ENCODE measurements around the gene CLASRP. TPM values are rescaled to one million over a fixed set of nuclear protein-coding genes. Genes with fewer than 3 reads are reported as not detected.

Gene CLASRP
- total RNA-seq, 4 donors from 2014 or later, result 48.2 to 96.8 (median 95.0) TPM

DNA sequence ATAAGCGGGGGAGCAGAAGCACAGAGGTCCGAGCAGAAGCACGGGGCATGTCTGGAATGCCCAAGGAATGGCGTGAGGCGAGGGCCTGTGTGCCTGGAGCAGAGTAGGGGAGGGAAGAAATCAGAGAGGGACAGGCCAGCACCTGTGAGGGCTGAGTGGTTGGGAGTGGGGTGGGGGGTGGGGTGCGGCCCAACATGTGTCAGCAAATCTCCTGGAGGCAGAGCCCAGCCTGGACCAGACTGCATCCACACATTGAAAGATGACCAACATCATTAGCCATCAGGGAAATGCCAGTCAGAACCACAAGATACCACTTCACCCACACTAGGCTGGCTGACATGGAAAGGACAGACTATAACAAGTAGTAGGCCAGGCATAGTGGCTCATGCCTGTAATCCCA is 11.2 kb downstream of the CLASRP start:
- Histone ChIP-seq H3K4me1 (no peaks in the 10 kb centered on the region), H3K36me3 (peaks cover 33 to 35% of the 10 kb centered on the region in 2 donors), H3K27me3 (no peaks in the 10 kb centered on the region), H3K4me3 (replicated peaks in 1 of 3) (no peak overlapping the region), H3K9me3 (no peaks in the 10 kb centered on the region), H3K27ac (no peak overlapping the region)
- DNase-seq, result no peak
- WGBS, 2 donors, result 89 to 92% methylated on average over 6 of the region's 6 CpGs
- intact Hi-C loops (cut with DNase I), result no loop called here
- TF ChIP-seq, protein P1, sequence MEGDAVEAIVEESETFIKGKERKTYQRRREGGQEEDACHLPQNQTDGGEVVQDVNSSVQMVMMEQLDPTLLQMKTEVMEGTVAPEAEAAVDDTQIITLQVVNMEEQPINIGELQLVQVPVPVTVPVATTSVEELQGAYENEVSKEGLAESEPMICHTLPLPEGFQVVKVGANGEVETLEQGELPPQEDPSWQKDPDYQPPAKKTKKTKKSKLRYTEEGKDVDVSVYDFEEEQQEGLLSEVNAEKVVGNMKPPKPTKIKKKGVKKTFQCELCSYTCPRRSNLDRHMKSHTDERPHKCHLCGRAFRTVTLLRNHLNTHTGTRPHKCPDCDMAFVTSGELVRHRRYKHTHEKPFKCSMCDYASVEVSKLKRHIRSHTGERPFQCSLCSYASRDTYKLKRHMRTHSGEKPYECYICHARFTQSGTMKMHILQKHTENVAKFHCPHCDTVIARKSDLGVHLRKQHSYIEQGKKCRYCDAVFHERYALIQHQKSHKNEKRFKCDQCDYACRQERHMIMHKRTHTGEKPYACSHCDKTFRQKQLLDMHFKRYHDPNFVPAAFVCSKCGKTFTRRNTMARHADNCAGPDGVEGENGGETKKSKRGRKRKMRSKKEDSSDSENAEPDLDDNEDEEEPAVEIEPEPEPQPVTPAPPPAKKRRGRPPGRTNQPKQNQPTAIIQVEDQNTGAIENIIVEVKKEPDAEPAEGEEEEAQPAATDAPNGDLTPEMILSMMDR (IDR thresholded peaks at IDR 0.05), result no peak
- no peak for TF ChIP-seq POLR2A (IDR thresholded peaks at IDR 0.05)

DNA sequence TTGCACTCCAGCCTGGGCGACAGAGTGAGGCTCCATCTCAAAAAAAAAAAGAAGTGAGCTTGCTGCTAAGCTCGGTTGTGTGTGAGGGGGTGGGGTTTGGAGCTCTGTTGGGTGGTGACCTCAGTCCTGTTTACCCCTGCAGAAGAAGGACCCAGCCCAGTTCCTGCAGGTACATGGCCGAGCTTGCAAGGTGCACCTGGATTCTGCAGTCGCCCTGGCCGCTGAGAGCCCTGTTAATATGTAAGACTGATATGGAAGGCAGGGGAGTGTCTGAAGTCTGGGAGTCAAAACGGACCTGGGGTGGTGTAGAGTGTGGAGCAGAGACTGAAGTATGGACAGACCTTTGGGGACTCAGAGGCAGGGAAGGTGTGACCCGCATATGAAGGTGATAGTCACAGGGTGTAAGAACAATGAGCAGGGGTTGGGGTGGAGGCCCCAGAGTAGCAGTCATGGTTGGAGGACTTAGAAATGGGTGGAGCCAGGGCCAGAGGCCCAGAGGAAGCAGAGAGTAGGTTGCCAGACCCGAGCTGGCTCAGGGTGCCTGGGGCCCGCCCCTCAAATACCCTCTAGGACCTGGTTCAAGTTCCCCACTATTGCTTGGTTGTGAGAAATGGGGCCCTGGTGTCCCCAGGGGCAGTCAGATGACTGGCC is 13.2 kb downstream of the CLASRP start:
- Histone ChIP-seq H3K27me3 (no peaks in the 10 kb centered on the region), H3K4me1 (no peaks in the 10 kb centered on the region), H3K36me3 (peaks cover 33 to 39% of the 10 kb centered on the region in 2 donors), H3K9me3 (no peaks in the 10 kb centered on the region), H3K4me3 (replicated peaks in 1 of 3) (no peak overlapping the region), H3K27ac (no peak overlapping the region)
- TF ChIP-seq POLR2A (IDR thresholded peaks at IDR 0.05), result no peak
- TF ChIP-seq, protein P1 (IDR thresholded peaks at IDR 0.05), result no peak
- intact Hi-C loops (cut with DNase I), result no loop called here
- DNase-seq, result no peak
- 69 to 71% methylated on average over 9 of the region's 9 CpGs for WGBS, 2 donors

DNA sequence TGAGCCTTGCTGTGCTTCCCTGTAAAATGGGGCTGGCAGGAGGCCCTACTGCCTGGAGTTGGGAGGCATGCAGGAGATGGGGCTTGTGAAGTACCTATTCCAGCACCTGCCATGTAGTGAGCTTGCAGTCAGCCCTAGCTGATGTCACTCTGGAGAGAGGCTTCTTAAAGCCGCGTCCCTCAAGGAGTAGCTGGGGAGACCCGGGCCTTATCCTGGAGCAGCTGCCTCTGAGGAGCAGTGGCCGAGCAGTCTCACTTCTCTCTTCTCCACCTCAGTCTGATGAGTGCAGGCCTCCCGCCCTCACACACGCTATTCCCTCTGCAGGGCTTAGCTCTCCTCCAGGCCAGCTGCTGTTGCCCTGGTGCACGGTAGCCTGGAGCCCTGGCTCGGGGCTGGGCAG is 18.0 kb downstream of the CLASRP start:
- H3K4me1 ChIP-seq, result peaks cover 0 to 4% of the 10 kb centered on the region in 2 donors
- no peaks in the 10 kb centered on the region for H3K9me3 ChIP-seq
- peaks cover 79 to 85% of the 10 kb centered on the region in 2 donors for H3K36me3 ChIP-seq
- intact Hi-C loops (cut with DNase I), result no loop called here
- no peak overlapping the region for H3K27ac ChIP-seq
- no peak overlapping the region for H3K4me3 ChIP-seq (replicated peaks in 1 of 3)
- H3K27me3 ChIP-seq, result no peaks in the 10 kb centered on the region
- no peak for TF ChIP-seq POLR2A (IDR thresholded peaks at IDR 0.05)
- TF ChIP-seq, protein P1 (IDR thresholded peaks at IDR 0.05), result no peak
- 87 to 90% methylated on average over 8 of the region's 8 CpGs for WGBS, 2 donors
- DNase-seq, result no peak

DNA sequence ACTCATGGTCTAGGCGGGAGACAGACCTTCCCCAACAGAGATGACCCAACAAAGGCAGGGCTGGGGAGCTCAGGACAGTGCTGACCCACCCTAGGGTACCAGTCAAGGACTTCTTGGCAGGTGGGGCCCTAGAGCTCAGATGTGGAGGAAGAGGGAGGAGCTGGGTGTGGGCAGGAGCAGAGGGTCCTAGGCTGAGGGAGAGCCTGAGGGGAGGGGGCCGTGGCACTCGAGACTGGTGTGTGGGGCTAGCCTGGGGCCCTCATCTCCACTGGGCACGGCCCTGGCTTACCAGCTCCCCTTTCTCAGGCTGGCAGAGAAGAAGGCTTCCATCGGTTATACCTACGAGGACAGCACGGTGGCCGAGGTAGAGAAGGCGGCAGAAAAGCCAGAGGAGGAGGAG is 18.6 kb downstream of the CLASRP start:
- intact Hi-C loops (cut with DNase I), result no loop called here
- TF ChIP-seq, protein P1 (IDR thresholded peaks at IDR 0.05), result no peak
- no peak for TF ChIP-seq POLR2A (IDR thresholded peaks at IDR 0.05)
- no peaks in the 10 kb centered on the region for H3K27me3 ChIP-seq
- no peak overlapping the region for H3K27ac ChIP-seq
- peaks cover 0 to 4% of the 10 kb centered on the region in 2 donors for H3K4me1 ChIP-seq
- H3K9me3 ChIP-seq, result no peaks in the 10 kb centered on the region
- no peak overlapping the region for H3K4me3 ChIP-seq (replicated peaks in 1 of 3)
- WGBS, 2 donors, result 91% methylated on average over 9 of the region's 9 CpGs
- no peak for DNase-seq
- H3K36me3 ChIP-seq, result peaks cover 85 to 90% of the 10 kb centered on the region in 2 donors

DNA sequence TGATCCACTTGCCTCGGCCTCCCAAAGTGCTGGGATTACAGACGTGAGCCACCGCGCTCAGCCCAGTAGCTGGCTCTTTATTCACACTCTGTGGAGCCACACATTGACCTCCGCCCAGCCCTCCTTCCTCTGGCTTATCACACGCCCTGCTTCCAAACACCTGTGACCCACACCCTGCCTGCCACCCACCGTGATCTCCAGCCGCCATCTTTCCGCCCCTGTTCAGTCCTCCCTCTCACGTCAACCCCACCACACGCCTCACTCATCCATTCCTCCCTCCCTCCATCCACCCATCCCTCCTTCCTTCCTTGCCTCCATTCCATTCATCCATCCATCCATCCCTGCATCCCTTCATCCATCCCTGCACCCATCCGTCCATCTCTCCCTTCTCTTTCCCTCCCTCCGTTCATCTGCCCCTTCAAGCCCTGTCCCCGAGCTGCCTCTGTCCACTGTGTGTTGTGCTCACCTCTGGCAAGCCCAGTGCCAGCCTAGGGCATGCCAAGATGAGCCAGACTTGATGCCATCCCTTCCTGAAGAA is 19.8 kb downstream of the CLASRP start:
- intact Hi-C loops (cut with DNase I), result no loop called here
- H3K36me3 ChIP-seq, result peaks cover 83 to 87% of the 10 kb centered on the region in 2 donors

More for the DNA sequence above, 19.8 kb downstream of the CLASRP start:
- H3K9me3 ChIP-seq, result no peaks in the 10 kb centered on the region
- TF ChIP-seq, protein P1 (IDR thresholded peaks at IDR 0.05), result no peak
- TF ChIP-seq POLR2A (IDR thresholded peaks at IDR 0.05), result no peak
- peaks cover 0 to 4% of the 10 kb centered on the region in 2 donors for H3K4me1 ChIP-seq
- no peaks in the 10 kb centered on the region for H3K27me3 ChIP-seq
- 90 to 93% methylated on average over 14 of the region's 14 CpGs for WGBS, 2 donors
- DNase-seq, result no peak
- H3K27ac ChIP-seq, result no peak overlapping the region
- no peak overlapping the region for H3K4me3 ChIP-seq (replicated peaks in 1 of 3)
